Hepatocyte (in vitro differentiated cells): ENCODE data around the gene ERC2. TPM values are rescaled to one million over a fixed set of nuclear protein-coding genes. Genes with fewer than 3 reads are reported as not detected.

Source experiments
- DNase-seq: peaks from one replicate; pipeline ENCODE4 v3.0.0-alpha.2; 2016; ENCODE audit warnings: low spot score
- H2AFZ ChIP-seq: fragments of 200-600 bp; sonication (generic); 2 replicates; pipeline ENCODE4 v1.6.0; 2016; ENCODE audit warnings: antibody characterized with exemption, mild to moderate bottlenecking
- H3K27ac ChIP-seq: fragments of 200-600 bp; sonication (generic); 2 replicates; pipeline ENCODE4 v1.5.1; 2016; ENCODE audit warnings: mild to moderate bottlenecking
- H3K27me3 ChIP-seq: fragments of 200-600 bp; sonication (generic); 2 replicates; pipeline ENCODE4 v1.6.1; 2016
- H3K36me3 ChIP-seq: fragments of 200-600 bp; sonication (generic); replicated peaks from 2 replicates; pipeline ENCODE4 v1.5.1; 2016; ENCODE audit warnings: low read depth; ENCODE audit not compliant: insufficient read depth
- H3K4me1 ChIP-seq: fragments of 200-600 bp; sonication (generic); 2 replicates; pipeline ENCODE4 v1.5.1; 2016; ENCODE audit warnings: mild to moderate bottlenecking, moderate library complexity; ENCODE audit not compliant: insufficient read depth
- H3K4me2 ChIP-seq: fragments of 200-600 bp; sonication (generic); 2 replicates; pipeline ENCODE4 v1.6.0; 2016
- H3K4me3 ChIP-seq: fragments of 200-600 bp; sonication (generic); 2 replicates; pipeline ENCODE4 v1.5.1; 2016; ENCODE audit warnings: mild to moderate bottlenecking
- H3K79me2 ChIP-seq: fragments of 200-600 bp; sonication (generic); 2 replicates; pipeline ENCODE4 v1.6.0; 2017; ENCODE audit warnings: mild to moderate bottlenecking
- H3K9me2 ChIP-seq: fragments of 200-600 bp; sonication (generic); replicated peaks from 2 replicates; pipeline ENCODE4 v1.6.0; 2017; ENCODE audit warnings: mild to moderate bottlenecking; ENCODE audit not compliant: insufficient read depth
- H3K9me3 ChIP-seq: fragments of 200-600 bp; sonication (generic); 2 replicates; pipeline ENCODE4 v1.5.1; 2016; ENCODE audit warnings: low read depth, mild to moderate bottlenecking
- H4K20me1 ChIP-seq: fragments of 200-600 bp; sonication (generic); 2 replicates; pipeline ENCODE4 v1.6.0; 2016; ENCODE audit warnings: mild to moderate bottlenecking; ENCODE audit not compliant: insufficient read depth, poor library complexity, severe bottlenecking
- EZH2 ChIP-seq: fragments of 200-600 bp; sonication (generic); IDR thresholded peaks from 2 replicates; pipeline ENCODE4 v1.6.1; 2016; ENCODE audit warnings: antibody characterized with exemption, mild to moderate bottlenecking, borderline replicate concordance
- EZH2phosphoT487 ChIP-seq: fragments of 200-600 bp; sonication (generic); IDR thresholded peaks from one replicate; pipeline ENCODE4 v1.6.1; 2018; ENCODE audit warnings: antibody characterized with exemption, mild to moderate bottlenecking, low read depth, moderate library complexity; ENCODE audit not compliant: unreplicated experiment, severe bottlenecking
- WGBS: methylation state at CpG from one replicate; pipeline ENCODE4 v1.1.6; 2016; ENCODE audit warnings: low lambda C conversion rate; ENCODE audit errors: missing lambda C conversion rate; 5-methylcytosine and 5-hydroxymethylcytosine counted together
- polyA plus RNA-seq: library from polyadenylated mRNA; unstranded; fragments of >200 nt; fragmentation: Nextera tagmentation; extraction: Ambion mirVana; gene quantifications from 2 replicates; pipeline ENCODE4 v1.2.1, GENCODE V29; 2016
- total RNA-seq: library from RNA; depleted of rRNA; stranded (reverse); fragments of >200 nt; gene quantifications from 2 replicates; pipeline ENCODE4 v1.2.3, GENCODE V29; 2014
- TF ChIP-seq, protein P1 (sequence below): fragments of 200-600 bp; sonication (generic); IDR thresholded peaks from 2 replicates; pipeline ENCODE4 v1.5.1; 2016; ENCODE audit warnings: antibody characterized with exemption, mild to moderate bottlenecking; ENCODE audit not compliant: poor library complexity

The ERC2 gene
- total and polyA plus RNA-seq, 2 experiments from 2014 or later, result 1.2 to 5.3 TPM

GRCh38 chr3:56052188-56052587, 416.1 kb downstream of the ERC2 start:
- no peak overlapping the region for H3K4me3 ChIP-seq
- DNase-seq, result no peak
- H3K4me2 ChIP-seq, result no peak overlapping the region
- H2AFZ ChIP-seq, result no peak overlapping the region
- no peaks in the 10 kb centered on the region for H3K27me3 ChIP-seq
- H3K9me2 ChIP-seq, result no peaks in the 10 kb centered on the region
- H3K79me2 ChIP-seq, result no peaks in the 10 kb centered on the region
- H4K20me1 ChIP-seq, result no peaks in the 10 kb centered on the region
- no peaks in the 10 kb centered on the region for H3K36me3 ChIP-seq
- no peak overlapping the region for H3K27ac ChIP-seq
- 78% methylated on average over 4 of the region's 4 CpGs for WGBS
- peaks cover 41% of the 10 kb centered on the region for H3K4me1 ChIP-seq
- no peaks in the 10 kb centered on the region for H3K9me3 ChIP-seq
- TF ChIP-seq, protein P1, sequence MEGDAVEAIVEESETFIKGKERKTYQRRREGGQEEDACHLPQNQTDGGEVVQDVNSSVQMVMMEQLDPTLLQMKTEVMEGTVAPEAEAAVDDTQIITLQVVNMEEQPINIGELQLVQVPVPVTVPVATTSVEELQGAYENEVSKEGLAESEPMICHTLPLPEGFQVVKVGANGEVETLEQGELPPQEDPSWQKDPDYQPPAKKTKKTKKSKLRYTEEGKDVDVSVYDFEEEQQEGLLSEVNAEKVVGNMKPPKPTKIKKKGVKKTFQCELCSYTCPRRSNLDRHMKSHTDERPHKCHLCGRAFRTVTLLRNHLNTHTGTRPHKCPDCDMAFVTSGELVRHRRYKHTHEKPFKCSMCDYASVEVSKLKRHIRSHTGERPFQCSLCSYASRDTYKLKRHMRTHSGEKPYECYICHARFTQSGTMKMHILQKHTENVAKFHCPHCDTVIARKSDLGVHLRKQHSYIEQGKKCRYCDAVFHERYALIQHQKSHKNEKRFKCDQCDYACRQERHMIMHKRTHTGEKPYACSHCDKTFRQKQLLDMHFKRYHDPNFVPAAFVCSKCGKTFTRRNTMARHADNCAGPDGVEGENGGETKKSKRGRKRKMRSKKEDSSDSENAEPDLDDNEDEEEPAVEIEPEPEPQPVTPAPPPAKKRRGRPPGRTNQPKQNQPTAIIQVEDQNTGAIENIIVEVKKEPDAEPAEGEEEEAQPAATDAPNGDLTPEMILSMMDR, result no peak
- TF ChIP-seq EZH2phosphoT487, result no peak
- TF ChIP-seq EZH2, result no peak

- H3K9me3 ChIP-seq, result no peaks in the 10 kb centered on the region
- no peaks in the 10 kb centered on the region for H3K36me3 ChIP-seq
- no peaks in the 10 kb centered on the region for H3K79me2 ChIP-seq
- DNase-seq, result no peak
- peaks cover 41% of the 10 kb centered on the region for H3K4me1 ChIP-seq
- no peak for TF ChIP-seq EZH2
- no peak for TF ChIP-seq EZH2phosphoT487
- TF ChIP-seq, protein P1, result no peak
- H3K27me3 ChIP-seq, result no peaks in the 10 kb centered on the region
- H3K4me3 ChIP-seq, result no peak overlapping the region
- H2AFZ ChIP-seq, result no peak overlapping the region
- no peak overlapping the region for H3K4me2 ChIP-seq
- H4K20me1 ChIP-seq, result no peaks in the 10 kb centered on the region
- no peaks in the 10 kb centered on the region for H3K9me2 ChIP-seq
- peak overlapping the region; percentile 19 for H3K27ac ChIP-seq
Measured at GRCh38 chr3:56051052-56051451, 417.2 kb downstream of the ERC2 start.

- peaks cover 20% of the 10 kb centered on the region for H3K4me1 ChIP-seq
- no peaks in the 10 kb centered on the region for H3K9me3 ChIP-seq
- no peaks in the 10 kb centered on the region for H3K27me3 ChIP-seq
- no peaks in the 10 kb centered on the region for H3K36me3 ChIP-seq
- no peak overlapping the region for H2AFZ ChIP-seq
- H3K79me2 ChIP-seq, result no peaks in the 10 kb centered on the region
- WGBS, result 67% methylated on average over 4 of the region's 4 CpGs
- H3K4me3 ChIP-seq, result no peak overlapping the region
- DNase-seq, result no peak
- no peak for TF ChIP-seq EZH2phosphoT487
- no peaks in the 10 kb centered on the region for H3K9me2 ChIP-seq
- no peaks in the 10 kb centered on the region for H4K20me1 ChIP-seq
- no peak overlapping the region for H3K4me2 ChIP-seq
- H3K27ac ChIP-seq, result no peak overlapping the region
Measured at GRCh38 chr3:56048946-56049345, 419.3 kb downstream of the ERC2 start.

DNA sequence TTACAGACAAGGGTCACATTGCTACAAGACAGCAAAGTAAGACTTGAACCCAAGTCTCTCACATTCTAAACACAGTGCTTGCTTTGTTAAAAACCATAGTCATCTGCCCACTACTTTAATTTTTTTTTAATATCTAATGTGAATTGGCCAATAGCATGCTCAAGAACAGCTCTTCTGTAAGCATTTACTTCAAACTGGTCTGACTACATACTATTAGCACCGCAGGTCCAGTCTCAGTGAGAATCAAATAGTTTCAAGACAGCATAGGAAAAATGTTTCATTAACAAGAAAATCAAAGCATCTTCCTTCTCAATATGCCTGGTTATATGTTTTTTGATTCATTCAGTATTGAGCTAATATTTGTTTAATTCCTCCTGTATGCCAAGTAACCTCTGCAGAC, 419.9 kb downstream of the ERC2 start:
- peaks cover 14% of the 10 kb centered on the region for H3K4me1 ChIP-seq
- 83% methylated on average over 1 of the region's 1 CpG for WGBS
- no peak for DNase-seq
- no peak for TF ChIP-seq EZH2
- TF ChIP-seq EZH2phosphoT487, result no peak
- TF ChIP-seq, protein P1, result no peak
- H3K4me2 ChIP-seq, result no peak overlapping the region
- H3K79me2 ChIP-seq, result no peaks in the 10 kb centered on the region
- no peak overlapping the region for H3K27ac ChIP-seq
- no peak overlapping the region for H2AFZ ChIP-seq
- no peaks in the 10 kb centered on the region for H3K9me3 ChIP-seq
- H3K36me3 ChIP-seq, result no peaks in the 10 kb centered on the region
- no peak overlapping the region for H3K4me3 ChIP-seq
- H4K20me1 ChIP-seq, result no peaks in the 10 kb centered on the region
- H3K9me2 ChIP-seq, result no peaks in the 10 kb centered on the region
- no peaks in the 10 kb centered on the region for H3K27me3 ChIP-seq
